ENCODE data around the gene ARHGEF18.

ARHGEF18 gene

GRCh38 chr19:7386308-7386707 lies 37.6 kb downstream of the ARHGEF18 start:
- no peaks in the 10 kb centered on the region for H3K36me3 Mint-ChIP-seq
- peak overlapping the region; percentile 50 for H3K27ac Mint-ChIP-seq
- H3K27me3 Mint-ChIP-seq: no peaks in the 10 kb centered on the region
- no peak overlapping the region for H3K4me3 Mint-ChIP-seq
- no peaks in the 10 kb centered on the region for H3K9me3 Mint-ChIP-seq (ENCODE audit: low read depth)
- peaks cover 4% of the 10 kb centered on the region for H3K4me1 Mint-ChIP-seq (ENCODE audit: low read depth)

GRCh38 chr19:7386769-7387168 lies 38.0 kb downstream of the ARHGEF18 start:
- Mint-ChIP-seq H3K4me1 (ENCODE audit: low read depth) (peaks cover 6% of the 10 kb centered on the region), H3K9me3 (ENCODE audit: low read depth) (no peaks in the 10 kb centered on the region), H3K36me3 (no peaks in the 10 kb centered on the region), H3K4me3 (no peak overlapping the region), H3K27me3 (no peaks in the 10 kb centered on the region), H3K27ac (no peak overlapping the region)

GRCh38 chr19:7391218-7391670 lies 42.5 kb downstream of the ARHGEF18 start:
- no peaks in the 10 kb centered on the region for H3K27me3 Mint-ChIP-seq
- no peaks in the 10 kb centered on the region for H3K36me3 Mint-ChIP-seq
- H3K4me1 Mint-ChIP-seq (ENCODE audit: low read depth): peaks cover 24% of the 10 kb centered on the region
- H3K27ac Mint-ChIP-seq: peak overlapping the region; percentile 68
- no peaks in the 10 kb centered on the region for H3K9me3 Mint-ChIP-seq (ENCODE audit: low read depth)
- no peak overlapping the region for H3K4me3 Mint-ChIP-seq

DNA sequence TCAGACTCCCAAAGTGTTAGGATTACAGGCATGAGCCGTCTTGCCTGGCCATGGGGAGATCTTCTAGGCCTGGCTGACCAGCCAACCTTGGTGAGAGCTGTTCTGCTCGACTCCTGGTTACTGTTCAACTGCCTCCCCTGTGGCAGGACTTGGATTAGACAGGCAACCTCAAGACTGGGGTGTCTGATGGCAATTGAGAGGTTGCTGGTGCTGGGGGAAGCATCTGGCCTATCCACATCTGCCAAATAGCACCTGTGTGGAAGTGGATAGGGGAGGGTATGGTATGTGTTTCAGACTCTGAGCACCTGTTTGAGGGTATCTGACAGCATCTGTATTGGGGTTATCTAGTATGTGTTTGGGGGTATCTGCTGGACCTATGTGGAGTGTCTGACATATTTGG lies 44.7 kb downstream of the ARHGEF18 start:
- no peaks in the 10 kb centered on the region for H3K9me3 Mint-ChIP-seq (ENCODE audit: low read depth)
- no peaks in the 10 kb centered on the region for H3K27me3 Mint-ChIP-seq
- peak overlapping the region; percentile 89 for H3K4me3 Mint-ChIP-seq
- no peaks in the 10 kb centered on the region for H3K36me3 Mint-ChIP-seq
- peaks cover 26% of the 10 kb centered on the region for H3K4me1 Mint-ChIP-seq (ENCODE audit: low read depth)
- H3K27ac Mint-ChIP-seq: peak overlapping the region; percentile 88

- Mint-ChIP-seq H3K27me3 (no peaks in the 10 kb centered on the region), H3K4me3 (peak overlapping the region; percentile 89), H3K9me3 (ENCODE audit: low read depth) (no peaks in the 10 kb centered on the region), H3K36me3 (peaks cover 3% of the 10 kb centered on the region), H3K4me1 (ENCODE audit: low read depth) (peaks cover 32% of the 10 kb centered on the region), H3K27ac (peak overlapping the region; percentile 88)
Measured at GRCh38 chr19:7393939-7394730, 45.4 kb downstream of the ARHGEF18 start.

DNA sequence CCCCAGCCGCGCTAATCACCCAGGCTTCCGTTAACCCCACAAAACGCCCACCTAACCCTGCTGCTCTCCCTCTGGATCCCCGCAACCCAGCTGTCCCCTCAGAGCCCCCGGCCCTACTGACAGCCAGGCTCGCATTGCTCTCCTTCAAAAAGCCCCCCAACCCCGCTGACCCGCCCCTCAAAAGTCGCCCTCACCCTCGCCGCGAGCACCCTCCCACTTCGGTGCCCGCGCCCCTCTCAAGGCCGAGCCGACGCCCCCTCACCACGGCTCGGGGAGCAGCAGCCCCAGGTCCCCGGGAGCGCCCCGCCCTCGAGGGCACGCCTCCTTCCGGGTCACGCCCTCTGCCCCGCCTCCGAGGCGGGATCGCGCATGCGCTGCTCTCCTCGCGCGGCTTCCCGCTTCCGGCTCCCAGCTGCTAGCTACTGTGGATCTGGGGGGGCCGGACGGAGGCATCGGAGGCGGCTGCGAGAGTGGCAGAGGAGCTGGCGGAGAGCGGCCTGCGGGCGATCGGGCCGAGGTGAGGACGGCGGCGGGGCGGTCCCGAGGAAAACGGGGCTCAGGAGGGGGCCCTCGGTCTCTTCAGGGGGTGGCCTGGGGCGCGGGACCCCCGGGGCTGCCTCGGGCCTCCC lies 46.1 kb downstream of the ARHGEF18 start:
- H3K4me1 Mint-ChIP-seq (ENCODE audit: low read depth): peaks cover 34% of the 10 kb centered on the region
- peak overlapping the region; percentile 89 for H3K4me3 Mint-ChIP-seq
- peak overlapping the region; percentile 88 for H3K27ac Mint-ChIP-seq
- H3K9me3 Mint-ChIP-seq (ENCODE audit: low read depth): no peaks in the 10 kb centered on the region
- no peaks in the 10 kb centered on the region for H3K27me3 Mint-ChIP-seq
- H3K36me3 Mint-ChIP-seq: peaks cover 3% of the 10 kb centered on the region

DNA sequence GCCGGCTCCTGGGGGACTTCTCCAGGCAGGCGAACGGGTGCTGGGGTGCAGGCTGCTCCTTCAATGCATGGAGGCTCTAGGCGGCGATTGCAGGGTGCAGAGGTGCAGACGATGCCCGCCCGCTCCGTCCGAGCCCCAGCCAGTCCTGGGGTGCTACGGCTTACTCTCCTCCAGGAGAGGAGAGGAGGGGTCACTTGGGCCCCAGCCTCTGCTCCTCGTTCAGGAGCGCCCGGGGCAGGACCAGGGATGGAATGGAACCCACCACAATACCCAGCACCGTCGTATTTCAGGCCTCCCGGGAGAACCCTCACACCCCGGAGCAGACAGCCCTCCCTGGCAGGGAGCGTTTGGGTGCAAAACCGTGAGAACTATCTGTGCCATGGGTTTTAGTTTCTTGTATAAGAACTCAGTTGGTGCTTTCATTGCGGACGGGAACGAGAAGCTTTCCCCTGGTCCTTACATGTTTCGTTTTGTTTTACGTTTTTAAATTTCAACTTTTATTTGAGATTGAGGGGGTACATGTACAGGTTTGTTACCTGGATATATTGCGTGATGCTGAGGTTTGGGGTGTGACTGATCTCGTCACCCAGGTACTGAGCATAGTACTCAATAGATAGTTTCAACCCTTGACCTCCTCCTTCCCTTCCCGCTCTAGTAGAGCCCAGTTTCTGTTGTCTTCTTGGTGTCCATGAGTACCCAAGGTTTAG lies 46.8 kb downstream of the ARHGEF18 start:
- H3K4me3 Mint-ChIP-seq: peak overlapping the region; percentile 89
- H3K27ac Mint-ChIP-seq: peak overlapping the region; percentile 78
- no peaks in the 10 kb centered on the region for H3K9me3 Mint-ChIP-seq (ENCODE audit: low read depth)
- peaks cover 3% of the 10 kb centered on the region for H3K36me3 Mint-ChIP-seq
- peaks cover 36% of the 10 kb centered on the region for H3K4me1 Mint-ChIP-seq (ENCODE audit: low read depth)
- no peaks in the 10 kb centered on the region for H3K27me3 Mint-ChIP-seq

GRCh38 chr19:7397687-7398086 lies 49.0 kb downstream of the ARHGEF18 start:
- Mint-ChIP-seq H3K4me1 (ENCODE audit: low read depth) (peaks cover 40% of the 10 kb centered on the region), H3K27me3 (no peaks in the 10 kb centered on the region), H3K9me3 (ENCODE audit: low read depth) (no peaks in the 10 kb centered on the region), H3K27ac (no peak overlapping the region), H3K36me3 (peaks cover 3% of the 10 kb centered on the region), H3K4me3 (no peak overlapping the region)

Data from activated naive CD8-positive, alpha-beta T cell (primary cell).